IMR-90 (cell line): Measurements from ENCODE around the gene CADM1. TPM values are rescaled to one million over a fixed set of nuclear protein-coding genes. Genes with fewer than 3 reads are reported as not detected.

Source experiments
- ATAC-seq: fragments of 200-7000 bp; cut with Tn5 transposase; 2 replicates; pipeline ENCODE4 v1.9.1; 2020; ENCODE audit warnings: low read depth, mild to moderate bottlenecking, moderate library complexity
- BruUV-seq: library from RNA; stranded (reverse); fragments of 400-500 nt; replicated peaks from 2 replicates; lab custom pipeline; 2021; lab: Mats Ljungman, UMichigan
- CTCF ChIA-PET: fragments of 300-600 bp; formaldehyde crosslinking; extraction: SDS; loops from one replicate; lab custom pipeline; 2021; ENCODE audit warnings: antibody characterized with exemption; lab: Yijun Ruan, JAX
- POLR2A ChIA-PET: fragments of 300-600 bp; sonication (Branson Sonifier 250); formaldehyde crosslinking; loops from one replicate; lab custom pipeline; 2022; ENCODE audit warnings: antibody characterized with exemption; ENCODE audit not compliant: unreplicated experiment; lab: Charles Lee
- DNase-seq: peaks from one replicate; pipeline ENCODE4 v3.0.0; 2013
- H2AFZ ChIP-seq: replicated peaks from 2 replicates; pipeline ENCODE3; 2013; ENCODE audit warnings: low read length, mild to moderate bottlenecking; ENCODE audit not compliant: poor library complexity
- H2AK5ac ChIP-seq: 2 replicates; pipeline ENCODE4 v1.6.1; 2013; ENCODE audit warnings: low read depth, low read length, inconsistent platforms
- H2AK9ac ChIP-seq: replicated peaks from 2 replicates; pipeline ENCODE3; 2013; ENCODE audit warnings: mild to moderate bottlenecking, low read depth, low read length, moderate library complexity; ENCODE audit not compliant: poor library complexity
- H2BK120ac ChIP-seq: 2 replicates; pipeline ENCODE4 v1.6.1; 2013; ENCODE audit warnings: low read depth, low read length, inconsistent platforms
- H2BK15ac ChIP-seq: 3 replicates; pipeline ENCODE4 v1.6.1; 2013; ENCODE audit warnings: low read depth, low read length, inconsistent platforms
- H2BK20ac ChIP-seq: 2 replicates; pipeline ENCODE4 v1.6.1; 2013; ENCODE audit warnings: low read depth, mild to moderate bottlenecking, inconsistent platforms, low read length, moderate library complexity
- H2BK5ac ChIP-seq: 2 replicates; pipeline ENCODE4 v1.6.1; 2013; ENCODE audit warnings: mild to moderate bottlenecking, low read depth, low read length, inconsistent platforms; ENCODE audit not compliant: poor library complexity, severe bottlenecking
- H3K14ac ChIP-seq: replicated peaks from 2 replicates; pipeline ENCODE4 v1.6.1; 2013; ENCODE audit warnings: low read depth, low read length, inconsistent platforms
- H3K18ac ChIP-seq: 2 replicates; pipeline ENCODE4 v1.6.1; 2013; ENCODE audit warnings: low read depth, low read length, control low read depth
- H3K23ac ChIP-seq: 2 replicates; pipeline ENCODE4 v1.6.1; 2013; ENCODE audit warnings: low read depth, low read length, inconsistent platforms
- H3K27ac ChIP-seq: 2 replicates; pipeline ENCODE4 v1.5.1; 2013; ENCODE audit warnings: mild to moderate bottlenecking, control low read depth, low read length; ENCODE audit not compliant: insufficient read depth
- H3K27me3 ChIP-seq: 2 replicates; pipeline ENCODE4 v1.6.1; 2013; ENCODE audit warnings: low read length; ENCODE audit not compliant: control insufficient read depth, insufficient read depth
- H3K36me3 ChIP-seq: 2 replicates; pipeline ENCODE4 v1.6.1; 2013; ENCODE audit warnings: low read length, mixed read lengths; ENCODE audit not compliant: control insufficient read depth, insufficient read depth
- H3K4ac ChIP-seq: 2 replicates; pipeline ENCODE4 v1.6.1; 2013; ENCODE audit warnings: low read depth, low read length, inconsistent platforms
- H3K4me1 ChIP-seq: 2 replicates; pipeline ENCODE4 v1.6.1; 2013; ENCODE audit warnings: low read length, mixed read lengths; ENCODE audit not compliant: control insufficient read depth, insufficient read depth
- H3K4me2 ChIP-seq: 2 replicates; pipeline ENCODE4 v1.6.1; 2013; ENCODE audit warnings: low read depth, mild to moderate bottlenecking, control low read depth, low read length, moderate library complexity
- H3K4me3 ChIP-seq: 2 replicates; pipeline ENCODE4 v1.5.1; 2013; ENCODE audit warnings: low read depth, mild to moderate bottlenecking, control low read depth, low read length, moderate library complexity; ENCODE audit not compliant: insufficient read depth
- H3K56ac ChIP-seq: 2 replicates; pipeline ENCODE4 v1.6.1; 2013; ENCODE audit warnings: low read length, inconsistent platforms; ENCODE audit not compliant: insufficient read depth; ENCODE audit errors: extremely low read depth
- H3K79me1 ChIP-seq, 2 experiments: 2 replicates each; pipeline ENCODE4 v1.6.1; 2013; ENCODE audit warnings: low read length in 2 of 2, inconsistent platforms in 1 of 2, low read depth in 1 of 2
- H3K9ac ChIP-seq: 2 replicates; pipeline ENCODE4 v1.6.1; 2013; ENCODE audit warnings: low read depth, low read length, control low read depth
- H3K9me1 ChIP-seq: 2 replicates; pipeline ENCODE4 v1.6.1; 2013; ENCODE audit warnings: low read length, inconsistent platforms; ENCODE audit not compliant: insufficient read depth
- H3K9me3 ChIP-seq: 2 replicates; pipeline ENCODE4 v1.6.1; 2013; ENCODE audit warnings: low read length; ENCODE audit not compliant: control insufficient read depth, insufficient read depth
- H4K20me1 ChIP-seq: 2 replicates; pipeline ENCODE4 v1.6.1; 2013; ENCODE audit warnings: low read length, inconsistent platforms; ENCODE audit not compliant: insufficient read depth
- H4K5ac ChIP-seq: 2 replicates; pipeline ENCODE4 v1.6.1; 2013; ENCODE audit warnings: mild to moderate bottlenecking, low read depth, low read length, control low read depth
- H4K8ac ChIP-seq, 2 experiments: 2 replicates each; pipeline ENCODE4 v1.6.1; 2013; ENCODE audit warnings: low read depth in 2 of 2, low read length in 2 of 2, control low read depth in 1 of 2, inconsistent platforms in 1 of 2
- H4K91ac ChIP-seq: 2 replicates; pipeline ENCODE4 v1.6.1; 2013; ENCODE audit warnings: low read depth, low read length, inconsistent platforms; ENCODE audit not compliant: insufficient read depth
- BHLHE40 ChIP-seq: fragments of 150-350 bp; IDR thresholded peaks from 2 replicates; pipeline ENCODE4 v1.6.1; 2016; ENCODE audit warnings: mild to moderate bottlenecking, low read depth, low read length
- CEBPB ChIP-seq: IDR thresholded peaks from 2 replicates; pipeline ENCODE4 v1.6.1; 2012; ENCODE audit warnings: low read depth, low read length, improper control_type of control experiment
- CHD1 ChIP-seq: IDR thresholded peaks from 2 replicates; pipeline ENCODE4 v1.6.1; 2012; ENCODE audit warnings: low read depth, low read length, improper control_type of control experiment
- CTCF ChIP-seq: conservative IDR thresholded peaks from 2 replicates; pipeline ENCODE4 v1.5.1; 2012; ENCODE audit warnings: mild to moderate bottlenecking, low read depth, low read length, improper control_type of control experiment
- ELK1 ChIP-seq: fragments of 150-350 bp; IDR thresholded peaks from 2 replicates; pipeline ENCODE4 v1.6.1; 2016; ENCODE audit warnings: low read depth, mild to moderate bottlenecking, low read length, moderate library complexity, borderline replicate concordance
- FOS ChIP-seq: fragments of 150-350 bp; IDR thresholded peaks from 2 replicates; pipeline ENCODE4 v1.6.1; 2016; ENCODE audit warnings: low read depth, low read length
- MAFK ChIP-seq: IDR thresholded peaks from 2 replicates; pipeline ENCODE4 v1.6.1; 2012; ENCODE audit warnings: low read depth, low read length, improper control_type of control experiment
- MAZ ChIP-seq: IDR thresholded peaks from 2 replicates; pipeline ENCODE4 v1.6.1; 2012; ENCODE audit warnings: low read depth, mild to moderate bottlenecking, low read length, improper control_type of control experiment, moderate library complexity, borderline replicate concordance
- MXI1 ChIP-seq: IDR thresholded peaks from 2 replicates; pipeline ENCODE4 v1.6.1; 2012; ENCODE audit warnings: low read depth, mild to moderate bottlenecking, low read length, moderate library complexity, borderline replicate concordance
- NFE2L2 ChIP-seq: fragments of 150-350 bp; IDR thresholded peaks from 2 replicates; pipeline ENCODE4 v1.6.1; 2016; ENCODE audit warnings: low read depth, mild to moderate bottlenecking, low read length
- RAD21 ChIP-seq: IDR thresholded peaks from 2 replicates; pipeline ENCODE4 v1.6.1; 2012; ENCODE audit warnings: low read length, improper control_type of control experiment
- RCOR1 ChIP-seq: IDR thresholded peaks from 2 replicates; pipeline ENCODE4 v1.6.1; 2012; ENCODE audit warnings: mild to moderate bottlenecking, low read length, improper control_type of control experiment; ENCODE audit not compliant: insufficient replicate concordance
- RFX5 ChIP-seq: IDR thresholded peaks from 2 replicates; pipeline ENCODE4 v1.8.0; 2012; ENCODE audit warnings: low read depth, mild to moderate bottlenecking, low read length, moderate library complexity
- SMC3 ChIP-seq: fragments of 150-350 bp; IDR thresholded peaks from 2 replicates; pipeline ENCODE4 v1.6.1; 2016; ENCODE audit warnings: low read depth, mild to moderate bottlenecking, antibody characterized with exemption, low read length, moderate library complexity
- USF2 ChIP-seq: fragments of 150-350 bp; IDR thresholded peaks from 2 replicates; pipeline ENCODE4 v1.6.1; 2017; ENCODE audit warnings: mild to moderate bottlenecking, antibody characterized with exemption, low read length, low read depth
- WGBS, 2 experiments: methylation state at CpG; one replicate each; pipeline versions ENCODE4 v1.1.5 to v1.1.7; 2013; ENCODE audit warnings: missing lambda C conversion rate in 2 of 2; ENCODE audit not compliant: insufficient read length in 1 of 2; ENCODE audit errors: extremely low coverage in 2 of 2; 5-methylcytosine and 5-hydroxymethylcytosine counted together
- dilution Hi-C: fragments of 300-500 bp; cut with HindIII; formaldehyde crosslinking; loops from one replicate; pipeline ENCODE4 v1.14.3; 2018; ENCODE audit warnings: low sequenced_read_pairs; ENCODE audit not compliant: unreplicated experiment
- in situ Hi-C: fragments of 300-500 bp; cut with MboI; formaldehyde crosslinking; loops from 3 replicates; pipeline ENCODE4 v1.14.3; 2019; ENCODE audit warnings: low sequenced_read_pairs, inconsistent platforms, mixed read lengths
- intact Hi-C: fragments of 100-400 bp; cut with micrococcal nuclease; formaldehyde crosslinking; loops from 2 replicates; pipeline ENCODE4 v1.10.0; 2022
- polyA plus RNA-seq, 3 experiments: library from polyadenylated mRNA; depleted of rRNA; stranded (reverse); fragments of >200 nt; gene quantifications; 2 replicates each; pipeline ENCODE4 v1.2.3, GENCODE V29; 2012; ENCODE audit warnings: low replicate concordance in 1 of 3
- total RNA-seq: library from RNA; depleted of rRNA; stranded (reverse); fragments of >200 nt; gene quantifications from 2 replicates; pipeline ENCODE4 v1.2.3, GENCODE V29; 2012

CADM1 gene
- total and polyA plus RNA-seq, 2 of the 4 experiments (the other 2 are of a cell fraction): 28.8 to 77.1 TPM

GRCh38 chr11:115183136-115183535, 321.1 kb downstream of the CADM1 start:
- in situ Hi-C loops: no loop called here
- no peak for TF ChIP-seq MXI1
- no peak for TF ChIP-seq MAFK
- TF ChIP-seq RFX5: no peak
- no peak for TF ChIP-seq USF2
- no peak for TF ChIP-seq ELK1
- no peak for TF ChIP-seq BHLHE40
- TF ChIP-seq CHD1: no peak
- no peak for TF ChIP-seq RAD21
- TF ChIP-seq NFE2L2: no peak
- TF ChIP-seq RCOR1: no peak
- no peak for TF ChIP-seq CTCF
- no peak for TF ChIP-seq FOS
- no peak for TF ChIP-seq SMC3
- TF ChIP-seq CEBPB: no peak
- TF ChIP-seq MAZ: no peak
- Histone ChIP-seq H3K56ac (no peak overlapping the region), H2BK15ac (no peak overlapping the region), H2AK5ac (no peak overlapping the region), H3K4ac (no peak overlapping the region), H3K9me3 (no peaks in the 10 kb centered on the region), H4K20me1 (no peaks in the 10 kb centered on the region), H3K18ac (no peak overlapping the region), H3K14ac (no peak overlapping the region), H3K9ac (no peak overlapping the region), H3K23ac (no peak overlapping the region), H3K79me1 (no peaks in the 10 kb centered on the region), H4K5ac (no peak overlapping the region), H2BK120ac (no peak overlapping the region), H2BK20ac (no peak overlapping the region), H3K4me2 (no peak overlapping the region), H2BK5ac (no peak overlapping the region), H3K27me3 (no peaks in the 10 kb centered on the region), H3K4me1 (no peaks in the 10 kb centered on the region), H2AFZ (no peak overlapping the region), H2AK9ac (no peak overlapping the region), H3K36me3 (no peaks in the 10 kb centered on the region), H4K91ac (no peak overlapping the region), H3K27ac (no peak overlapping the region), H3K9me1 (no peaks in the 10 kb centered on the region), H4K8ac (no peak overlapping the region), H3K4me3 (no peak overlapping the region)
- DNase-seq (no peak), ATAC-seq (no peak)
- POLR2A ChIA-PET: no interaction called here
- BruUV-seq: no TSS peak
- dilution Hi-C loops: no loop called here
- 74% methylated on average over 2 of the region's 4 CpGs; no CpG with 5 or more reads in 1 of the 2 experiments for WGBS, 2 experiments
- intact Hi-C loops: no loop called here
- CTCF ChIA-PET: no interaction called here
